ENCODE results near the gene ITGBL1. TPM values are rescaled to one million over a fixed set of nuclear protein-coding genes. Genes with fewer than 3 reads are reported as not detected.

The ITGBL1 gene
- total and polyA plus RNA-seq, 2 of the 4 experiments (the other 2 are of a cell fraction): 22.2 to 24.2 TPM

DNA sequence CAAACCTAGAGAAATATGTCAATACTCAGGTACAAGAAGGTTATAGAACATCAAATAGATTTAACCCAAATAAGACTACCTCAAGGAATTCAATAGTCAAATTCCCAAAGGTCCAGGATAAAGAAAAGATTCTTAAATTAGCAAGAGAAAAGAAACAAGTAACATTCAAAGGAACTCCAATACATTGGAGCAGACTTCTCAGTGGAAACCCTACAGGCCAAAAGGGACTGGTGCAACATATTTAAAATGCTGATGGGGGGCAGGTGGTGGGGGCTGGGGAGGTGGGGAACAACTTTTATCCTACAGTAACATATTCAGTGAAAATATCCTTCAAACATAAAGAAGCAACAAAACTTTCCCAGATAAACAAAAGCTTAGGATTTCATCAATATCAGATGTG lies 23.1 kb downstream of the ITGBL1 start:
- no peak overlapping the region for H3K4me3 ChIP-seq (ENCODE audit: insufficient read depth, low read depth, low read length)
- DNase-seq (no peak), ATAC-seq (ENCODE audit: low read depth) (no peak)
- H3K4ac ChIP-seq (ENCODE audit: low read depth, low read length): no peak overlapping the region
- in situ Hi-C loops (cut with MboI; ENCODE audit: low sequenced_read_pairs): no loop called here
- H4K5ac ChIP-seq (ENCODE audit: low read depth, low read length): no peak overlapping the region
- no peak overlapping the region for H2BK5ac ChIP-seq (ENCODE audit: low read depth, low read length, poor library complexity, severe bottlenecking)
- dilution Hi-C loops (cut with HindIII; ENCODE audit: low sequenced_read_pairs, unreplicated experiment): no loop called here
- no peak overlapping the region for H2AK5ac ChIP-seq (ENCODE audit: low read depth, low read length)
- H4K8ac ChIP-seq (ENCODE audit: low read depth in 2 of 2, low read length in 2 of 2): no peak overlapping the region
- no peak overlapping the region for H3K56ac ChIP-seq (ENCODE audit: extremely low read depth, insufficient read depth, low read length)
- TF ChIP-seq FOS (IDR thresholded peaks at IDR 0.05; ENCODE audit: low read depth, low read length) (no peak), BHLHE40 (IDR thresholded peaks at IDR 0.05; ENCODE audit: low read depth, low read length) (no peak), CTCF (conservative IDR thresholded peaks at IDR 0.05; ENCODE audit: low read depth, low read length) (no peak), MAFK (IDR thresholded peaks at IDR 0.05; ENCODE audit: low read depth, low read length) (no peak), MXI1 (IDR thresholded peaks at IDR 0.05; ENCODE audit: borderline replicate concordance, low read depth, low read length) (no peak)
- no peak overlapping the region for H3K27ac ChIP-seq (ENCODE audit: insufficient read depth, low read length)
- H2AK9ac ChIP-seq (replicated peaks; ENCODE audit: low read depth, low read length, poor library complexity): no peak overlapping the region
- no peak overlapping the region for H4K91ac ChIP-seq (ENCODE audit: insufficient read depth, low read depth, low read length)
- H3K9me1 ChIP-seq (ENCODE audit: insufficient read depth, low read length): peaks cover 13% of the 10 kb centered on the region
- CTCF ChIA-PET: interaction anchor here (0.6 kb wide), 1 partner anchor 13 kb away, joined by 3 read pairs; no protein-coding TSS in a partner anchor
- H3K79me1 ChIP-seq (ENCODE audit: low read depth in 1 of 2, low read length in 2 of 2): 0 out of 4 replicates have a peak, but pooled peaks cover 0 to 4% of the 10 kb centered on the region in 2 experiments
- POLR2A ChIA-PET (ENCODE audit: unreplicated experiment): no interaction called here
- no peaks in the 10 kb centered on the region for H3K36me3 ChIP-seq (ENCODE audit: control insufficient read depth, insufficient read depth, low read length)
- no peak overlapping the region for H2BK20ac ChIP-seq (ENCODE audit: low read depth, low read length)
- no peaks in the 10 kb centered on the region for H3K27me3 ChIP-seq (ENCODE audit: control insufficient read depth, insufficient read depth, low read length)
- no peaks in the 10 kb centered on the region for H3K9me3 ChIP-seq (ENCODE audit: control insufficient read depth, insufficient read depth, low read length)
- H2BK15ac ChIP-seq (ENCODE audit: low read depth, low read length): no peak overlapping the region
- no peak overlapping the region for H2BK120ac ChIP-seq (ENCODE audit: low read depth, low read length)
- no peaks in the 10 kb centered on the region for H4K20me1 ChIP-seq (ENCODE audit: insufficient read depth, low read length)
- H3K4me2 ChIP-seq (ENCODE audit: low read depth, low read length): no peak overlapping the region
- no TSS peak for BruUV-seq (replicated peaks)
- no peak overlapping the region for H3K23ac ChIP-seq (ENCODE audit: low read depth, low read length)
- no peak overlapping the region for H3K14ac ChIP-seq (replicated peaks; ENCODE audit: low read depth, low read length)
- no peak overlapping the region for H2AFZ ChIP-seq (replicated peaks; ENCODE audit: low read length, poor library complexity)
- H3K4me1 ChIP-seq (ENCODE audit: control insufficient read depth, insufficient read depth, low read length): peaks cover 13% of the 10 kb centered on the region
- no peak overlapping the region for H3K18ac ChIP-seq (ENCODE audit: low read depth, low read length)
- intact Hi-C loops (cut with micrococcal nuclease): no loop called here
- H3K9ac ChIP-seq (ENCODE audit: low read depth, low read length): no peak overlapping the region

Data from IMR-90 (cell line).